HCT116 (cell line): ENCODE results near the gene RPS25. TPM values are rescaled to one million over a fixed set of nuclear protein-coding genes. Genes with fewer than 3 reads are reported as not detected.

Source experiments
- ATAC-seq: fragments of 200-7000 bp; cut with Tn5 transposase; 2 replicates; pipeline ENCODE4 v1.9.1; 2020; ENCODE audit warnings: mild to moderate bottlenecking, moderate library complexity
- BruUV-seq: library from RNA; stranded (reverse); fragments of 400-500 nt; replicated peaks from 2 replicates; lab custom pipeline; 2021; lab: Mats Ljungman, UMichigan
- CTCF ChIA-PET: fragments of 300-600 bp; sonication (Branson Sonifier 250); formaldehyde crosslinking; loops from one replicate; lab custom pipeline; 2021; ENCODE audit warnings: antibody characterized with exemption; lab: Charles Lee
- POLR2A ChIA-PET: fragments of 300-600, 350-600 bp; sonication (Branson Sonifier 250); formaldehyde crosslinking; loops from one replicate; lab custom pipeline; 2021; ENCODE audit warnings: antibody characterized with exemption; lab: Charles Lee
- RAD21 ChIA-PET, 2 experiments: fragments of 300-600 bp; sonication (Branson Sonifier 250); formaldehyde crosslinking; loops; one replicate each; lab custom pipeline; 2023; ENCODE audit warnings: low total read pairs in 2 of 2; ENCODE audit not compliant: uncharacterized antibody in 2 of 2, unreplicated experiment in 2 of 2, low non-redundant PET in 1 of 2; lab: Charles Lee
- DNase-seq: peaks from one replicate; pipeline ENCODE4 v3.0.0-alpha.2; 2010; ENCODE audit warnings: low read depth, low spot score
- H2AFZ ChIP-seq: fragments of 200-600 bp; shearing (Covaris generic), sonication (generic); 2 replicates; pipeline ENCODE4 v1.6.1; 2017; ENCODE audit warnings: low read depth, mixed run types, mixed read lengths, antibody characterized with exemption, low read length; ENCODE audit not compliant: poor library complexity, severe bottlenecking
- H3K27ac ChIP-seq: 2 replicates; pipeline ENCODE4 v1.5.1; 2012; ENCODE audit warnings: low read depth, low read length
- H3K27me3 ChIP-seq: fragments of 200-600 bp; sonication (generic); 2 replicates; pipeline ENCODE4 v1.6.1; 2016; ENCODE audit warnings: mixed run types, low read length, mixed read lengths; ENCODE audit not compliant: insufficient read depth
- H3K36me3 ChIP-seq, 2 experiments: fragments of 200-500 bp in 1 of 2; fragments of 200-600 bp in 1 of 2; sonication (Bioruptor generic) in 1 of 2; sonication (generic) in 1 of 2; 2 replicates each; pipeline versions ENCODE4 v1.5.1 to v1.6.1; 2014 to 2016; ENCODE audit warnings: low read length in 2 of 2, inconsistent platforms in 1 of 2, mixed read lengths in 1 of 2, mixed run types in 1 of 2; ENCODE audit not compliant: insufficient read depth in 2 of 2, control insufficient read depth in 1 of 2
- H3K4me1 ChIP-seq, 2 experiments: fragments of 200-600 bp in 1 of 2; sonication (generic) in 1 of 2; 2 replicates each; pipeline versions ENCODE4 v1.5.1 to v1.6.1; 2012 to 2017; ENCODE audit warnings: low read length in 2 of 2, inconsistent platforms in 1 of 2, mild to moderate bottlenecking in 1 of 2, mixed read lengths in 1 of 2, mixed run types in 1 of 2, moderate library complexity in 1 of 2; ENCODE audit not compliant: insufficient read depth in 2 of 2, control insufficient read depth in 1 of 2
- H3K4me2 ChIP-seq: fragments of 200-600 bp; sonication (generic); 2 replicates; pipeline ENCODE4 v1.6.1; 2017; ENCODE audit warnings: mixed run types, low read length, mixed read lengths
- H3K4me3 ChIP-seq, 2 experiments: fragments of 200-600 bp in 1 of 2; sonication (generic) in 1 of 2; replicated peaks in 1 of 2; 2 replicates each; pipeline ENCODE4 v1.5.1; 2011 to 2016; ENCODE audit warnings: low read length in 2 of 2, control low read depth in 1 of 2, low read depth in 1 of 2, mild to moderate bottlenecking in 1 of 2, mixed read lengths in 1 of 2, mixed run types in 1 of 2
- H3K79me2 ChIP-seq: fragments of 200-600 bp; sonication (generic); 2 replicates; pipeline ENCODE4 v1.6.1; 2017; ENCODE audit warnings: mild to moderate bottlenecking, mixed run types, low read length, moderate library complexity, mixed read lengths; ENCODE audit not compliant: insufficient read depth
- H3K9ac ChIP-seq: fragments of 200-600 bp; sonication (generic); 2 replicates; pipeline ENCODE4 v1.6.1; 2016; ENCODE audit warnings: low read length, mixed read lengths
- H3K9me2 ChIP-seq: fragments of 200-600 bp; sonication (generic), shearing (Covaris generic); 2 replicates; pipeline ENCODE4 v1.6.1; 2017; ENCODE audit warnings: mixed run types, mild to moderate bottlenecking, moderate library complexity; ENCODE audit not compliant: insufficient read depth
- H3K9me3 ChIP-seq, 2 experiments: fragments of 200-500 bp in 1 of 2; fragments of 200-600 bp in 1 of 2; sonication (Bioruptor generic) in 1 of 2; sonication (generic) in 1 of 2; 2 replicates each; pipeline ENCODE4 v1.6.1; 2014 to 2017; ENCODE audit warnings: low read length in 2 of 2, mixed read lengths in 2 of 2, inconsistent platforms in 1 of 2, low read depth in 1 of 2, mild to moderate bottlenecking in 1 of 2, mixed run types in 1 of 2, moderate library complexity in 1 of 2; ENCODE audit not compliant: control insufficient read depth in 1 of 2, insufficient read depth in 1 of 2
- H4K20me1 ChIP-seq: fragments of 200-600 bp; sonication (generic), shearing (Covaris generic); 2 replicates; pipeline ENCODE4 v1.6.1; 2017; ENCODE audit warnings: mixed run types, mild to moderate bottlenecking, moderate library complexity; ENCODE audit not compliant: insufficient read depth
- CEBPB ChIP-seq: IDR thresholded peaks from 2 replicates; pipeline ENCODE4 v1.6.1; 2012; ENCODE audit warnings: low read depth
- EGR1 ChIP-seq: IDR thresholded peaks from 2 replicates; pipeline ENCODE4 v1.6.1; 2012; ENCODE audit warnings: low read depth
- ELF1 ChIP-seq: IDR thresholded peaks from 2 replicates; pipeline ENCODE4 v1.6.1; 2012; ENCODE audit warnings: low read depth, borderline replicate concordance
- EZH2 ChIP-seq: fragments of 200-600 bp; sonication (generic); IDR thresholded peaks from 2 replicates; pipeline ENCODE4 v1.6.1; 2017; ENCODE audit warnings: antibody characterized with exemption, mixed run types
- EZH2phosphoT487 ChIP-seq: fragments of 200-600 bp; IDR thresholded peaks from 2 replicates; pipeline ENCODE4 v1.6.1; 2018; ENCODE audit warnings: antibody characterized with exemption, borderline replicate concordance
- FOSL1 ChIP-seq: IDR thresholded peaks from 2 replicates; pipeline ENCODE4 v1.6.1; 2012; ENCODE audit warnings: low read depth
- JUND ChIP-seq: IDR thresholded peaks from 2 replicates; pipeline ENCODE4 v1.6.1; 2012
- POLR2A ChIP-seq: IDR thresholded peaks from 2 replicates; pipeline ENCODE4 v1.7.0; 2011; ENCODE audit warnings: borderline replicate concordance; ENCODE audit not compliant: insufficient read depth, insufficient read length; ENCODE audit errors: extremely low read depth
- SIN3A ChIP-seq: IDR thresholded peaks from 2 replicates; pipeline ENCODE4 v1.6.1; 2012; ENCODE audit warnings: low read depth
- SRF ChIP-seq: IDR thresholded peaks from 2 replicates; pipeline ENCODE4 v1.6.1; 2012; ENCODE audit warnings: low read depth
- TCF7L2 ChIP-seq: IDR thresholded peaks from 2 replicates; pipeline ENCODE4 v1.7.0; 2011; ENCODE audit warnings: borderline replicate concordance, inconsistent platforms; ENCODE audit not compliant: insufficient read depth, insufficient read length; ENCODE audit errors: extremely low read depth
- YY1 ChIP-seq: IDR thresholded peaks from 2 replicates; pipeline ENCODE4 v1.6.1; 2011; ENCODE audit warnings: low read length, low read depth, moderate library complexity, mild to moderate bottlenecking; ENCODE audit not compliant: insufficient replicate concordance; ENCODE audit errors: extremely low read depth
- intact Hi-C: fragments of 100-400 bp; cut with micrococcal nuclease; formaldehyde crosslinking; loops from 2 replicates; pipeline ENCODE4 v1.10.0; 2022
- total RNA-seq: library from RNA; stranded (reverse); gene quantifications from one replicate; pipeline ENCODE4 v1.2.1, GENCODE V29; 2021; ENCODE audit not compliant: unreplicated experiment
- TF ChIP-seq, protein P1 (sequence below): IDR thresholded peaks from 2 replicates; pipeline ENCODE4 v1.6.1; 2011; ENCODE audit warnings: mild to moderate bottlenecking, low read length, moderate library complexity; ENCODE audit not compliant: insufficient replicate concordance; ENCODE audit errors: extremely low read depth

The RPS25 gene
- total RNA-seq, 1 experiment from 2014 or later: 1,404 TPM

- Histone ChIP-seq H4K20me1 (no peaks in the 10 kb centered on the region), H3K4me2 (no peak overlapping the region), H3K4me3 (no peak overlapping the region), H3K9ac (no peak overlapping the region), H2AFZ (no peak overlapping the region), H3K4me1 (no peaks in the 10 kb centered on the region), H3K79me2 (no peaks in the 10 kb centered on the region), H3K27me3 (no peaks in the 10 kb centered on the region), H3K9me2 (no peaks in the 10 kb centered on the region), H3K36me3 (peaks cover 49 to 56% of the 10 kb centered on the region in 2 experiments), H3K9me3 (no peaks in the 10 kb centered on the region), H3K27ac (no peak overlapping the region)
- ChIA-PET POLR2A (no interaction called here), RAD21 (no interaction called here), CTCF (no interaction called here)
- no peak for TF ChIP-seq CEBPB
- no peak for TF ChIP-seq TCF7L2
- TF ChIP-seq ELF1: no peak
- TF ChIP-seq POLR2A: no peak
- no peak for TF ChIP-seq EZH2
- TF ChIP-seq, protein P1, sequence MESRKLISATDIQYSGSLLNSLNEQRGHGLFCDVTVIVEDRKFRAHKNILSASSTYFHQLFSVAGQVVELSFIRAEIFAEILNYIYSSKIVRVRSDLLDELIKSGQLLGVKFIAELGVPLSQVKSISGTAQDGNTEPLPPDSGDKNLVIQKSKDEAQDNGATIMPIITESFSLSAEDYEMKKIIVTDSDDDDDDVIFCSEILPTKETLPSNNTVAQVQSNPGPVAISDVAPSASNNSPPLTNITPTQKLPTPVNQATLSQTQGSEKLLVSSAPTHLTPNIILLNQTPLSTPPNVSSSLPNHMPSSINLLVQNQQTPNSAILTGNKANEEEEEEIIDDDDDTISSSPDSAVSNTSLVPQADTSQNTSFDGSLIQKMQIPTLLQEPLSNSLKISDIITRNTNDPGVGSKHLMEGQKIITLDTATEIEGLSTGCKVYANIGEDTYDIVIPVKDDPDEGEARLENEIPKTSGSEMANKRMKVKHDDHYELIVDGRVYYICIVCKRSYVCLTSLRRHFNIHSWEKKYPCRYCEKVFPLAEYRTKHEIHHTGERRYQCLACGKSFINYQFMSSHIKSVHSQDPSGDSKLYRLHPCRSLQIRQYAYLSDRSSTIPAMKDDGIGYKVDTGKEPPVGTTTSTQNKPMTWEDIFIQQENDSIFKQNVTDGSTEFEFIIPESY: no peak
- ATAC-seq (no peak), DNase-seq (no peak)
- intact Hi-C loops: no loop called here
- no TSS peak for BruUV-seq
These were observed 30.5 kb upstream of the RPS25 start for GRCh38 chr11:119048644-119049043.

DNA sequence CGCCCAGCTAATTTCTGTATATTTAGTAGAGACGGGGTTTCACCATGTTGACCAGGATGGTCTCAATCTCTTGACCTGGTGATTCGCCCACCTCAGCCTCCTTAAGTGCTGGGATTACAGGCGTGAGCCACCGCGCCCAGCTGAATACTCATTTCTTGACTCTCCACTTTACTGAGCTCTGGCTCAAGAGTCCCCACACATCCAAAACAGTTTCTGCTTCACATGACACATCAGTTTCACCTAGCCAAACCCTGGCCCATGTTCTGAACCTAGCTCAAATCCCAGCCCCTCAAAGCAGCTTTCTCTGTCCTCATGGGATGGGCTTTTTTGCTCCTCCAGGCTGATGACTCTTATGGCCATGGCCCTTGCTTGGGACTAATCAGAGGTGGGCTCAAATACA lies 29.1 kb upstream of the RPS25 start:
- H4K20me1 ChIP-seq: no peaks in the 10 kb centered on the region
- BruUV-seq: no TSS peak
- peaks cover 47 to 48% of the 10 kb centered on the region in 2 experiments for H3K36me3 ChIP-seq

More for the DNA sequence above, 29.1 kb upstream of the RPS25 start:
- no peak overlapping the region for H3K27ac ChIP-seq
- H3K79me2 ChIP-seq: no peaks in the 10 kb centered on the region
- DNase-seq (no peak), ATAC-seq (no peak)
- RAD21 ChIA-PET: no interaction called here
- no peak overlapping the region for H3K4me3 ChIP-seq
- CTCF ChIA-PET: no interaction called here
- no peak overlapping the region for H3K9ac ChIP-seq
- TF ChIP-seq EZH2phosphoT487 (no peak), EGR1 (no peak), YY1 (no peak), SRF (no peak), POLR2A (no peak), SIN3A (no peak), JUND (no peak), FOSL1 (no peak)
- intact Hi-C loops: no loop called here
- no peaks in the 10 kb centered on the region for H3K9me2 ChIP-seq
- H3K27me3 ChIP-seq: no peaks in the 10 kb centered on the region
- POLR2A ChIA-PET: no interaction called here
- no peak overlapping the region for H3K4me2 ChIP-seq
- H3K9me3 ChIP-seq: no peaks in the 10 kb centered on the region
- H2AFZ ChIP-seq: no peak overlapping the region
- H3K4me1 ChIP-seq: no peaks in the 10 kb centered on the region
